Smooth muscle cell (in vitro differentiated cells): Measurements from ENCODE around the gene UQCC2. TPM values are rescaled to one million over a fixed set of nuclear protein-coding genes. Genes with fewer than 3 reads are reported as not detected.

ENCODE experiments used
- DNase-seq: peaks from one replicate; lab custom pipeline; 2025; ENCODE audit not compliant: unreplicated experiment; lab: John Stamatoyannopoulos, UW
- H2AFZ ChIP-seq: fragments of 200-600 bp; sonication (generic); 2 replicates; pipeline ENCODE4 v1.6.0; 2016; ENCODE audit warnings: antibody characterized with exemption, low read depth, mild to moderate bottlenecking
- H3F3A ChIP-seq: fragments of 200-600 bp; sonication (generic); 2 replicates; pipeline ENCODE4 v1.6.0; 2017; ENCODE audit warnings: antibody characterized with exemption, low read depth
- H3K27ac ChIP-seq: fragments of 200-600 bp; sonication (generic); 2 replicates; pipeline ENCODE4 v1.5.1; 2016; ENCODE audit warnings: low read depth, mild to moderate bottlenecking
- H3K27me3 ChIP-seq: fragments of 200-600 bp; sonication (generic); 2 replicates; pipeline ENCODE4 v1.6.1; 2016; ENCODE audit warnings: low read depth, mild to moderate bottlenecking
- H3K36me3 ChIP-seq: fragments of 200-600 bp; sonication (generic); 2 replicates; pipeline ENCODE4 v1.5.1; 2016; ENCODE audit warnings: low read depth
- H3K4me1 ChIP-seq: fragments of 200-600 bp; sonication (generic); 2 replicates; pipeline ENCODE4 v1.5.1; 2016; ENCODE audit warnings: low read depth
- H3K4me2 ChIP-seq: fragments of 200-600 bp; sonication (generic); 2 replicates; pipeline ENCODE4 v1.6.0; 2016; ENCODE audit warnings: mild to moderate bottlenecking
- H3K4me3 ChIP-seq: fragments of 200-600 bp; sonication (generic); 2 replicates; pipeline ENCODE4 v1.5.1; 2016; ENCODE audit warnings: mild to moderate bottlenecking
- H3K79me2 ChIP-seq: fragments of 200-600 bp; sonication (generic); 2 replicates; pipeline ENCODE4 v1.6.0; 2016; ENCODE audit warnings: low read depth, mild to moderate bottlenecking
- H3K9ac ChIP-seq: fragments of 200-600 bp; sonication (generic); 2 replicates; pipeline ENCODE4 v1.6.0; 2016; ENCODE audit warnings: low read depth
- H3K9me3 ChIP-seq: fragments of 200-600 bp; sonication (generic); replicated peaks from 2 replicates; pipeline ENCODE4 v1.5.1; 2016; ENCODE audit warnings: low read depth
- H4K20me1 ChIP-seq: fragments of 200-600 bp; sonication (generic); 2 replicates; pipeline ENCODE4 v1.6.0; 2016; ENCODE audit warnings: low read depth
- CTCF ChIP-seq: fragments of 200-600 bp; sonication (generic); IDR thresholded peaks from 2 replicates; pipeline ENCODE4 v1.5.1; 2017; ENCODE audit warnings: borderline replicate concordance, mild to moderate bottlenecking, antibody characterized with exemption; ENCODE audit not compliant: insufficient read depth, poor library complexity, severe bottlenecking
- WGBS: methylation state at CpG from one replicate; pipeline ENCODE4 v1.1.7; 2016; ENCODE audit warnings: low lambda C conversion rate; 5-methylcytosine and 5-hydroxymethylcytosine counted together
- polyA plus RNA-seq: library from polyadenylated mRNA; unstranded; fragments of >200 nt; fragmentation: Nextera tagmentation; extraction: Ambion mirVana; gene quantifications from 2 replicates; pipeline ENCODE4 v1.2.1, GENCODE V29; 2016
- total RNA-seq: library from RNA; depleted of rRNA; stranded (reverse); fragments of >200 nt; gene quantifications from 2 replicates; pipeline ENCODE4 v1.2.3, GENCODE V29; 2014

The UQCC2 gene
- total and polyA plus RNA-seq, 2 experiments from 2014 or later = 67.3 to 208 TPM

- Histone ChIP-seq H3K9ac (no peak overlapping the region), H3K36me3 (no peaks in the 10 kb centered on the region), H3K4me2 (no peak overlapping the region), H2AFZ (no peak overlapping the region), H4K20me1 (no peaks in the 10 kb centered on the region), H3K4me3 (no peak overlapping the region), H3K9me3 (no peaks in the 10 kb centered on the region), H3F3A (no peaks in the 10 kb centered on the region), H3K4me1 (peaks cover 10% of the 10 kb centered on the region), H3K79me2 (no peaks in the 10 kb centered on the region), H3K27ac (no peak overlapping the region), H3K27me3 (no peaks in the 10 kb centered on the region)
- 98% methylated on average over 2 of the region's 2 CpGs for WGBS
- no peak for DNase-seq
- no peak for TF ChIP-seq CTCF
Measured at GRCh38 chr6:33677689-33678088, 33.8 kb downstream of the UQCC2 start.

- TF ChIP-seq CTCF = no peak
- no peaks in the 10 kb centered on the region for H3K9me3 ChIP-seq
- no peak overlapping the region for H3K9ac ChIP-seq
- DNase-seq = no peak
- H3K79me2 ChIP-seq = no peaks in the 10 kb centered on the region
- WGBS = 85% methylated on average over 8 of the region's 8 CpGs
- H3K4me1 ChIP-seq = peaks cover 10% of the 10 kb centered on the region
- H3K4me2 ChIP-seq = no peak overlapping the region
- H3K36me3 ChIP-seq = no peaks in the 10 kb centered on the region
- H3K27me3 ChIP-seq = no peaks in the 10 kb centered on the region
- H3F3A ChIP-seq = no peaks in the 10 kb centered on the region
- H2AFZ ChIP-seq = no peak overlapping the region
- H3K4me3 ChIP-seq = no peak overlapping the region
- H4K20me1 ChIP-seq = no peaks in the 10 kb centered on the region
- H3K27ac ChIP-seq = no peak overlapping the region
Measured at GRCh38 chr6:33677143-33677660, 34.3 kb downstream of the UQCC2 start.

GRCh38 chr6:33676416-33677142 is 34.9 kb downstream of the UQCC2 start:
- H3K9ac ChIP-seq = no peak overlapping the region
- 94% methylated on average over 15 of the region's 15 CpGs for WGBS
- TF ChIP-seq CTCF = no peak
- DNase-seq = no peak
- no peak overlapping the region for H3K27ac ChIP-seq
- no peaks in the 10 kb centered on the region for H4K20me1 ChIP-seq
- no peak overlapping the region for H3K4me3 ChIP-seq
- H3K4me2 ChIP-seq = no peak overlapping the region
- no peak overlapping the region for H2AFZ ChIP-seq
- no peaks in the 10 kb centered on the region for H3F3A ChIP-seq
- H3K9me3 ChIP-seq = no peaks in the 10 kb centered on the region
- no peaks in the 10 kb centered on the region for H3K79me2 ChIP-seq
- H3K36me3 ChIP-seq = no peaks in the 10 kb centered on the region
- H3K4me1 ChIP-seq = peaks cover 10% of the 10 kb centered on the region
- H3K27me3 ChIP-seq = no peaks in the 10 kb centered on the region

GRCh38 chr6:33675968-33676367 is 35.5 kb downstream of the UQCC2 start:
- DNase-seq = no peak
- no peaks in the 10 kb centered on the region for H3K27me3 ChIP-seq
- no peak overlapping the region for H3K4me3 ChIP-seq
- H3K4me2 ChIP-seq = no peak overlapping the region
- H3K27ac ChIP-seq = no peak overlapping the region
- H2AFZ ChIP-seq = no peak overlapping the region
- WGBS = 95% methylated on average over 7 of the region's 7 CpGs
- no peaks in the 10 kb centered on the region for H3K9me3 ChIP-seq
- H3F3A ChIP-seq = no peaks in the 10 kb centered on the region
- H3K4me1 ChIP-seq = peaks cover 10% of the 10 kb centered on the region
- H4K20me1 ChIP-seq = no peaks in the 10 kb centered on the region
- H3K79me2 ChIP-seq = no peaks in the 10 kb centered on the region
- TF ChIP-seq CTCF = no peak
- no peak overlapping the region for H3K9ac ChIP-seq
- no peaks in the 10 kb centered on the region for H3K36me3 ChIP-seq
